Frontal cortex (tissue), 4 donors: ENCODE results near the gene SH3D19. TPM values are rescaled to one million over a fixed set of nuclear protein-coding genes. Genes with fewer than 3 reads are reported as not detected.
"Not testable (repeated sequence)": the region's sequence is repeated elsewhere in the genome, so short reads cannot be mapped to it uniquely, and the experiment has no call there.

ENCODE experiments used
- DNase-seq, 2 donors: peaks; one replicate each; pipeline ENCODE4 v3.0.0; 2012; ENCODE audit warnings: low spot score in 2 of 2
- FAIRE-seq: peaks from 2 replicates; lab custom pipeline; 2012; peaks lifted over from hg19 to GRCh38; lab: Jason Lieb, UNC
- total RNA-seq: library from RNA; depleted of rRNA; stranded (reverse); fragments of >200 nt; gene quantifications from one replicate; pipeline ENCODE4 v1.2.3, GENCODE V29; 2014
- donor health status: control.
- donor health status: control.
- donor health status: control.

SH3D19 gene
- total RNA-seq, 1 donor from 2014 or later = 8.2 TPM

DNA sequence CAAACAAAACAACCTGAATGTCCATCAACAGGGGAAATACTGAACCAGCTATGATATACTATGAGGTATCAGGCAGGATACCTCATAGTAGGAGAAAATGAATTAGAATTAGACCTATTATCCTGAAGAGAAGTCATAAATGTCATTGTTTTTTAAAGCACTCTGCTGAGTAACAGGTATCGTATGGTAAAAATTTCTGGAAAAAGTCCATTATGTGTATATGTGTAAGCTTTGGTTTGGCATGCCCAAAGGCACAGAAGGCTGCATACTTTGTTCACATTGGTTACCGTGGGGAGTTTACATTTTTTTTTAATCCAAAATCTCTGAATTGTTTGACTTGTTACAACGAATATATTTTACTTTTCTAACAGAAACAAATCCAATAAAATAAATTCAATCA, 155.5 kb downstream of the SH3D19 start:
- no peak for DNase-seq
- FAIRE-seq = no peak

DNA sequence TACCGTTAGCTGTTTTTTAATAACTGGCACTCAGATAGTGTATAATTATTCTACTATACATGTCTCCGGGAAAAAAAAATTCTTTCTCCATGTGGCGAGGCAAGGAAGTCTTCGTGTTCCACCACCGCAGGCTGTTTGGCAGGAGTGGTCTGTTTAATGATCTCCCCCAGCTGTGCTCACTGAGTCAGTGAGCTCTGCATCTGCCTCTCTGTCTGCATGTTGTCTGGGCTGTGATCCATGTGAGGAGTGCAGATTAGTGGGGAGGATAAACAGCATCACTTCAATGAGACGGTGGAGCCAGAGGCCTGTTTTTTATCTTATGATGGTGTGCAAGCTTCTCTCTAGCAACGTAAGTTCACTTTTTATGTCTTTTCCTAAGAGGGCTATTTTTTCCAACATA, 156.2 kb downstream of the SH3D19 start:
- FAIRE-seq = no peak
- peak; percentile 42 to 48 for DNase-seq

DNA sequence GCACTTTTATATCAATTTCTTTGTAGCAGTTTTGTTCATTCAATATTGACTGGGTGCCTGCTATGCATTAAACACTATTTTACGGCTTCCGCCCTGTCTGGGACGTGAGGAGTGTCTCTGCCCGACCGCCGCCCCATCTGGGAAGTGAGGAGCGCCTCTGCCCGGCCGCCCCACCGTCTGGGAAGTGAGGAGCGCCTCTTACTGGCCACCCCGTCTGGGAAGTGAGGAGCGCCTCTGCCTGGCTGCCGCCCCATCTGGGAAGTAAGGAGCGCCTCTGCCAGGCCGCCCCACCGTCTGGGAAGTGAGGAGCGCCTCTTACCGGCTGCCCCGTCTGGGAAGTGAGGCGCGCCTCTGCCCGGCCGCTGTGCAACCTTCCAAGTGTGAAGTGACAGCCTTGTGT, 157.8 kb downstream of the SH3D19 start:
- no peak for DNase-seq
- FAIRE-seq = no peak

DNA sequence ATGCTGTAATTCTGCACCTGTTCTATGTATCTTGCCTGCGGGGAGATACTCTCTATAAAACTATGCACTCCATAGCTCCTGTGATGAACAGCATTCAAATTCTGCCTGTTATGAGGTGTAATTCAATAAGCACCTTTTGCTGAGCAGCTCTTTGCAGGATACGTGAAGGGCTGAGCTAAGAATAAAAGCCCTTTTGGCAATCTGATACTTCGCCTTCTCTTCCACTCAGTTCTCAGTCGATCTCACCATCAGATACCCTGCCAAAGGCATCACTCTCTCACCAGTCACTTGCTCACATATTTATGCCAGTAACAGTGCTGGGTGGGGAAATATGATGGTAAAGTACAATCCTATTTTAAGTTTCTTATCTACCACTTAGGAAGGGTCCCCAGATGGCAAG, 158.8 kb downstream of the SH3D19 start:
- no peak for DNase-seq
- FAIRE-seq = no peak

DNA sequence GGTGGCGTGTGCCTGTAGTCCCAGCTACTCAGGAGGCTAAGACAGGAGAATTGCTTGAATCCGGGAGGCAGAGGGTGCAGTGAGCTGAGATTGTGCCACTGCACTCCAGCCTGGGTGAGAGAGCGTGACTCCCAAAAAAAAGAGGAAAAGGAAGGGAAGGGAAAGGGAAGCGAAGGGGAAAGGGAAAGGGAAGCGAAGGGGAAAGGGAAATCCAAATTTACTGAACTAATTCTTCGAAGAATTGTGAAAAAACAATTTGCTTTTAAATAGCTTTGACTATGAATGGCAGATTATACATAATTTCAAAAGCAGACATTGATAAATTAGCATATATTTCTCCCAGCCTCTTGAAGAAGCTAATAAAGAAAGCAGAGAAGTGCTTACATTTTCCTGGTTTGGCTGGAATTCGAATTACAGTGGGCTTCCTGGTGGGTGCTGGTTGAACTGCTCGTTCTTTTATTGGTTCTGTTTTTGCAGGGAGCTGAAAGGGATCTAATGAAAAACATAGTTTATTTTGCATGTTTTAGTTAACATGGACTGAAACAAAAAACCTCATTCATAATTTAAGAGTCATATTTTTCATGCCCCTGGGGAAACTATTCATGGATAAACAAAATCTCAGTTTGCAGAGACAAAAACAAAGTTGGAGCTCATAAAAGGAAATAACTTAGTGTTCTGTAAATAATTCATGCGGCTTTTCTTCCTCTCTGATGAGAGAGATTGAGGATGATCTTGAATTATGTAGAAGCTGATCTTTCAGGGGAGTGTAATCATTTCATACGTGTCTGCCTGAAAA, 160.0 kb downstream of the SH3D19 start:
- FAIRE-seq (no peak), DNase-seq (no peak)

DNA sequence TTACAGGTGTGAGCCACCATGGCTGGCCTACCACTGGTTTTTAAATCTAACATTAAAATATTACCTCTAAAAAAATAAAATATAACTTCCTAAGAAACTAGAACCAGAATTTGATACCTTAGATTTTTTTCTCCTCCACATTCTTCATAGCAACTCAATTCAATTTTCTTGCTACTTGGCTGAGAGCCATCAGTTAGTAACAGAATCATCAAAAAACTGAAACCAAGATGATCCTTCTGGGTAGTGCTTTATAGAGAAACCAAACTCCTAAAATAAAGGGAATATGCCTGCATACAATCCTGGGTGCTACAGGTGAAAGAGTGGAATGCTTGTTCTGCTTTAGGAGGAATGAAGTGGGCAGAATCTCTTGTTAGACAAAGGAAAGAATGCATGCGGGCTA, 161.6 kb downstream of the SH3D19 start:
- no peak for FAIRE-seq
- no peak for DNase-seq

DNA sequence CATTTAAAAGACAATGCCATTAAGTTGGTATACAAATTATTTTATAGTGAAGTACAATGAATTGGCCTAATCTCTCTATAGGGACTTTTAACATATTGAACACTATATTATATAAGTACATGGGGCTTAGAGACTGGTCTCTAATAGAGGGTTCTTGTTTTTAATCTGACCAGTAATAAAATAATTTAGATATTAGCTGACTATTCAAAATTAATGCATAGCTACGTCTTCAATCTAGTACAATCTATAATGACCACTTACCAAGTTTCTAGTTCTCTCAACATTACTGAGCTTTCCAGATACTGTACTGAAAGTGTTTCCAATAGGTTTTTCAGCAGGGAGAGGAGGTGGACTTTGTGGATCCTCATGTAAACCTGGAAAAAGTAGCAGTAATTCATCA, 166.4 kb downstream of the SH3D19 start:
- FAIRE-seq (no peak), DNase-seq (no peak)

DNA sequence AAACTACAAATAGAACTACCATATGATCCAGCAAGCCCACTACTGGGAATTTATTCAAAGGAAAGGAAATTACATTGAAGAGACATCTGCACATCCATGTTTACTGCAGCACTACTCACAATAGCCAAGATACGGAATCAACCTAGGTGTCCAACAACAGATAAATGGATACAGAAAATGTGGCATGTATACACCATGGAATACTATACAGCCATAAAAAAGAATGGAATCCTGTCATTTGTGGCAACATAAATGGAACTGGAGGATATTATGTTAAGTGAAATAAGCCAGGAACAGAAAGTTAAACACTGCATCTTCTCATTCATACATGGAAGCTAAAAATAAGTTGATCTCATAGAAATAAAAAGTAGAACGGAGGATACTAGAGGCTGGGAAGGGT, 167.9 kb downstream of the SH3D19 start:
- no peak for DNase-seq
- FAIRE-seq = no peak

DNA sequence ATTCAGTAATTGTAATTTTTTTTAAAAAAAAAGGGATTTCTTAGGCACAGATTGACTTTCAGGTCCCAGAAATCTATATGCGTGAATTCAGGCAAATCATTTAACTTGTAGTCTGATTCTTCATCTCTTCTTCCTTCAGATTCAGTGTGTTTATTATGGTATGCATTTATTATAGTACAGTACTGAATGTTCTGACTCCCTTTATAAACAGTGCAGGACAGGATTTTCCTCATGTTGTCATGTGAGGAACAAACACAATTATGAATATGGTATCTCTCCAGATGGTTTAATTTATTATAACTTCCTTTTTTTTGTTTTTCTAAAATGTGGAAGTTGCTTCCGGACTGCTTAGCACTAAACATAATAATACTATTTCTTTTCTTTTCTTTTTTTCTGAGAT, 171.8 kb downstream of the SH3D19 start:
- no peak for FAIRE-seq
- DNase-seq = no peak

DNA sequence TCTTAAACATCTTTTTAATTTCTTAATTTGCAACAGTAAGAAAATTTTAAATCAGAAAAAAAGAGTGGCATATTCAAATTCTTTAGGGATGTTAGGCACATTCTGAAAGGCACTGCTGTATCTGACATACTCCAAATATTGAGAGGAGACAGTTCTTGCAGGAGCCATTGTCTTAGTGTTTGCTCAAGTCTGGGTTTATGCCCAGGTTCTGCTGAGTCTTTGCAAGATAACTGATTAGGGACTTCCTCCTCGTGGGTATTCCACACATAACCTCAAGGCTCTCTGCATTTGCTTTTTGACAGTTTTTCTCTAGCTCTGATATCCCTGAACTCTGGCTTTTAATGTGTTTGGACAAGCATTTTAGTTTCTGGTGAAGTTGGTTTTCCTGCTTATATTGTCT, 173.4 kb downstream of the SH3D19 start:
- no peak for DNase-seq
- FAIRE-seq = no peak

DNA sequence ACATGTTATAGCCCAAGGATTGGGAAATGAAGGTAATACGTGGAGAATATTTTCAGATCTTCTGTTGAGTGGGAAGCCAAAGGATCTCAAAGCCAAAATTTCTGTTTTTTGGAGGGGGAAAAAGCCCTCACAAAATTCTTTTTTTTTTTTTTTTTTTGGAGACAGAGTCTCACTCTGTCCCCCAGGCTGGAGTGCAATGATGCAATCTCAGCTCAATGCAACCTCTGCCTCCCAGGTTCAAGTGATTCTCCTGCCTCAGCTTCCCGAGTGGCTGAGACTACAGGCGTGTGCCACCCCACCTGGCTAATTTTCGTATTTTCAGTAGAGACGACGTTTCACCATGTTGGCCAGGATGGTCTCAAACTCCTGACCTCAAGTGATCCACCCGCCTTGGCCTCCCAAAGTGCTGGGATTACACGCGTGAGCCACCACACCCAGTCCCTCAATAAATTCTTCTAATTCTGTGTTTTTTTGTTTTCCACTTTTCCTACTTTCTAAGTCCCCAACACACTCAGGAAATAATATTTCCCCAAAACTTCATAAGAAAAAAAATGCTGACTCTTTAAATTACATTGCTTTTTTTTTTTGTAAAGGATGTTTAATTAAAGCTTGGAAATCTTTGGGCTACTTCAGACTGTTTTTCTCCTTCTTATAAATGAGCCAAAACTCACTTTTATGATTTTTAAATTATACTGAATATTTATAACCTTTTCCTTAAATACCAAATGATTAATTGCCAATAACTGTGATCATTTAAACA, 174.4 kb downstream of the SH3D19 start:
- peak; percentile 42 for FAIRE-seq

DNA sequence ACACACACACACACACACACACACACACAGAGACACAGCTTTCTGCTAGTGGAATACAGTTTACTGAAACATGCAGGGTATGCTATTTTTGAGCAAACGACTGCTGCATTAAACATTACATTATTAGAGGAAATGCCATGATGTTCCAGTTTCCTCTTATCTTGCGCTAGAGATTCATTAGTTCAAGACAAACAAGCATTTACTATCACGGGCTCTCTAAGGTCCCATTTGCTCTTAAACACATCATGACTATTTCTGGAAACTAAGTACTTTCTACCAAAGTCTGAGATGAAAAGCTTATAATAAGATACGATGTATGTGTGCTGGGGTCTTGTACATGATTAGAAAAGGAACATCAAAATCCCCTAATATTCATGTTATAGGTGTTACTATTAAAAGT, 177.1 kb downstream of the SH3D19 start:
- DNase-seq = no peak
- FAIRE-seq = no peak

More for the DNA sequence above, 174.4 kb downstream of the SH3D19 start:
- no peak for DNase-seq

DNA sequence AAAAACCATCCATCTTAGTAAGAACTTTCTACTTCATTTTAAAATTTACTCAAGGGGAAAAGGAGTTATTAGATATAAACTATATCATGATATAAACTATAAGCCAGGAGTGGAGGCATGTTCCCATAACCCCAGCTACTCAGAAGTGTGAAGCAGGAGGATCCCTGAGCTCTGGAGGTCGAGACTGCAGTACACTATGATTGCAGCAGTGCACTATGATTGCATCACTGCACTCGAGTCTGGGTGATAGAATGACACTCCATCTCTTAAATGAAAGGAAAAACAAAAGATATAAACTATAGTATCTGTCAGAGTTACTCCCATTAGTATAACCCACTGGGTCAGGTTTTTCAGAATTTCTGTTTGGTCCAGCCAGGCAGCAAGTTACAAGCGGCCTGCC, 178.4 kb downstream of the SH3D19 start:
- DNase-seq = no peak
- no peak for FAIRE-seq

DNA sequence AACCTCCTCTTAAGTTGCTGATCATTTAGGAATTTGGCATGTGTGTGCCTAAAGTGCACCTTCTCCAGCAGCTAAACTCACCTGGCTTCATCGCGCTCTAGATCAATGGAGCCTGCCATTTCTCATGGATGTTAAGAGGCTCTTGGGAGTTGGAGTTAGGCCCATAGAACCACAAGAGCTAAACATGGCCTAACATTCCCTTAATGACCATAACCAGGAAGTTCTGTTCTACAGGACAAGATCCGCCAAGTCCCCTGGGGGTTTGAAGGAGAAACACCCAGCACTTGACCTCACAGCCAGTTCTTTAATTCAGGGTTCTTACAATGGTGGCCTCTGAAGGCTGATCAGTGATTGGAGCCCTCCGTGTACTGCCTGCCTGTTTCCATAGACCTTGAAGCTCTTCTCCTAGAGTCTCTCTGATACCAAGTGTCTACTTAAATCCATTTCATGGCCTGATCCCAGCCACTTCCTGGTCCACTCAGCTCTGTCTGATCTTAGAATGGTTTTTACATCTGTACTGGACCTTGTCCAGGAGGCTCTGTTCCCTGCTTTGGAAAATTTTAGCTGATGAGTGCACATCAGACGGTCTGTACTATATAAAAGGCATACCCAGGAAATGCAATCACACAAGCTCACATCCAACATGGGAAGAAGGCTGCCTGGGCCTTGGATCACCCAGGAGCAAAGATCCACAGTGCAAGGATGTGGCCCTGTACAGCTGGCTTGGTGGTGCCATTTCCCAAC, 180.9 kb downstream of the SH3D19 start:
- no peak for DNase-seq
- FAIRE-seq = no peak

DNA sequence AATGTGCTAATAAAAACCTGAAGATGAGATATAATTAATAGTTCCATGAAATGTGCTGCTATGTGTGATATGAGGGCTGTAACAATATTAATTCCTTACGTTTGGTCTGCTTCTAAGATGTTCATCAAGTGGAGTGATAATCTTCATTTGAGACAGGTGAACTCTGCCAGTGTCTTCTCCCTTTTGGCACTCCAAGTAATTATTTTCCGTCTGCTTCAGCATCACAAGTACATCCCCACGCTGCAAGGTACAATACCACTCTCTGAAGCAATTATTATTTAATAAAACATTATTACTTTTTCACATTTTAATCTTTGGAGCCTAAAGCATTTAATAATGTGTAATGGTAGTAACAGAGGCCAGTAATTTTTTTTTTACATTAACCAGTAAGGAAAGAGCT, 181.6 kb downstream of the SH3D19 start:
- DNase-seq (no peak), FAIRE-seq (no peak)

DNA sequence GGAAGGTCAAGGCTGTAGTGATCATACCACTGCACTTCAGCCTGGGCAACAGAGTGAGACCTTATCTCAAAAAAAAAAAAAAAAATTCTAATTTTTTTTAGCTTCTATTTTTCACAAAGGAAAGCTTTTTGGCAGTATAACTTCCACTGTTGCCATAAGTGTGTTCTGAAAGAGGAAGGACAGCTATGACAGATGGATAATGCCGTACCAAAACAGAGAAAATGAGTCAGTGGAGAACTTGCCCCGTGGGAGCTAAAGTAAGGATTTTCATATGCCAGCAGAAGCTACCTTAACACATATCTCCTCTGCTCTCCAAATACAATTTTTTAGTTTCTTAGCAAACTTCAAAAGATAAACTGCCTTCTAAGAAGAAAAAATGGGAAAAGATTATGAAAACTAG, 182.2 kb downstream of the SH3D19 start:
- FAIRE-seq (no peak), DNase-seq (no peak)

DNA sequence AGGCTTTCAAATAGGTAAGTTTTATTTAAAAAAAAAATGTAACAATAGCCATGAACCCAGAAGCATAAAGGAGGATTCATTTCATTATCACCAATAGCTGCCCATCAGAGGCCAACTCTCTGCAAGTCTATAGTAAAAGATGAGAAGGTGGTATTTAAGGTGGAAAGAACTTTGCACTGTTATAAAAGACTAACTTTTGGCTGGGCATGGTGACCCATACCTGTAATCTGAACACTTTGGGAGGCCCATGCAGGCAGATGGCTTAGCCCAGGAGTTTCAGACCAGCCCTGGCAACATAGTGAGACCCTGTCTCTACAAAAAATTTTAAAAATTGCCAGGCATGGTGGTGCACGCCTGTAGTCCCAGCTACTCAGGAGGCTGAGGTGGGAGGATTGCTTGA, 182.6 kb downstream of the SH3D19 start:
- FAIRE-seq (no peak), DNase-seq (no peak)

DNA sequence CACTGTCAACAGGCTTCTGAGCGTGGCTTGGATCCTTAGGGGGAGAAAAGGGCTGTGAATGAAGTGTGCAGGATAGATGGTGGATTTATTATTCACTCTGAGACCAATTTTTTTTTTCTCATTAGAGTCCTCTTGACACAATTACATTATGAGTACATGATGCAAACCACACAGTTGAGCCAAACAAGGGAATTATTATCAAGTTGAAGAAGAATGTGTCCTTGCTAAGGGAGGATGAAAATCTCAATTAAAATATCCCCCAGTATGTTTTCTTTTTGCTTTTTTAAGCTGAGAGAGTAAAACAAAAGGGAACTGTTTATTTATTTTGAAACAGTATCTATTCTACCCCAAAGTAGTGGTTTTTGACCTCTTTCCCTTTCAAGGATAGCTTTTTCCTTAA, 185.6 kb downstream of the SH3D19 start:
- FAIRE-seq = no peak
- DNase-seq = no peak

DNA sequence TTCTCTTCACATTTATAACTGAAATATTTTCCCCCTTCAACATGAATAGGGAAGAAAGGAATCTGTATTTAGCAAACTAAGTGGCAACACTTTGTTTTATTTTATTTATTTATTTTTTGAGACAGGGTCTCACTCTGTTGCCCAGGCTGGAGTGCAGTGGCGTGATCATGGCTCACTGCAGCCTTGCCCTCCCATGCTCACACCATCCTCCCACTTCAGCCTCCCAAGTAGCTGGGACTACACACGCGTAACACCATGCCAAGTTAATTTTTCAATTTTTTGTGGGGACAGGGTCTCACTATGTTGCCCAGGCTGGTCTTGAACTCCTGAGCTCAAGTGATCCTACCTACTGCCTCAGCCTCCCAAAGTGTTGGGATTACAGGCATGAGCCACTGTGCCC, 189.4 kb downstream of the SH3D19 start:
- FAIRE-seq, DNase-seq: not testable (repeated sequence)

DNA sequence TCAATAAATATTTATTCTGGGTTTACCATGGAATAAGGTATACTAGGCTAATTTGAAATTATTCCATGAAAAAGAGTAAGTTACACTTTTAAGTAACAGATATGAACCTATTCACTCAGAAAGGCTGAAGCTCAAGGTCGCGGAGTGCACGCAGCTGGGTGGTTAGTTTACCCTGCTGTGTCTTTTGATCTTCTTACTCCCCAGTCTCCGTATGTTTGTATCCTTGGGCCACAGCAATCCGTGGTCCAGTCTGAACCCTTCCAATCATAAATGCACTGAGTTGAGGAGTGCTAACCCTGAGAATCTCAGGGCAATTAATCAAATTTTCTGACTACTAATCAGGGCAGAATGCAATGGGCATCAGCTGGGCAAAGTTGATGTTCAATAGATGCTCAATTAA, 192.1 kb downstream of the SH3D19 start:
- no peak for FAIRE-seq
- DNase-seq = no peak

DNA sequence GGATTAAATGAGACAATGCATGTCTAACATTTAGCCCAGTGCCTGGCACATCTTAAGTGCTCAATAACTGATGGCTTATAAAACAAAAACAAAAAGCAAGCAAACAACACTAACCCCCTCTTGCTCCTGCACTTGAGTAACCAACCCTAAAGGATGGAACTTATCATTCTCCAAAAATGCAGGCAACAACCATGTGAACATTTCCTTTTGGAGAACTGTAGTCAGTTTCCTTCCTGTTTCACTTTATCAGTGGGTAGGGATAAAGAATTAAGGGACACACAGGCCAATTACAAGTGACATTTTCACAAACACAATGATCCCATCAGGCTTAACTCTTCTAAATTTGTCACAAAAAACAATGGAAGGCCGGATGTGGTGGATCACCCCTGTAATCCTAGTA, 195.6 kb downstream of the SH3D19 start:
- FAIRE-seq = no peak

More for the DNA sequence above, 195.6 kb downstream of the SH3D19 start:
- no peak for DNase-seq
